ENCODE results near the gene BRD1. TPM values are rescaled to one million over a fixed set of nuclear protein-coding genes. Genes with fewer than 3 reads are reported as not detected.
"Not testable (repeated sequence)": the region's sequence is repeated elsewhere in the genome, so short reads cannot be mapped to it uniquely, and the experiment has no call there.

The BRD1 gene
- total RNA-seq, 2 experiments from 2014 or later, result 43.0 to 44.3 TPM

DNA sequence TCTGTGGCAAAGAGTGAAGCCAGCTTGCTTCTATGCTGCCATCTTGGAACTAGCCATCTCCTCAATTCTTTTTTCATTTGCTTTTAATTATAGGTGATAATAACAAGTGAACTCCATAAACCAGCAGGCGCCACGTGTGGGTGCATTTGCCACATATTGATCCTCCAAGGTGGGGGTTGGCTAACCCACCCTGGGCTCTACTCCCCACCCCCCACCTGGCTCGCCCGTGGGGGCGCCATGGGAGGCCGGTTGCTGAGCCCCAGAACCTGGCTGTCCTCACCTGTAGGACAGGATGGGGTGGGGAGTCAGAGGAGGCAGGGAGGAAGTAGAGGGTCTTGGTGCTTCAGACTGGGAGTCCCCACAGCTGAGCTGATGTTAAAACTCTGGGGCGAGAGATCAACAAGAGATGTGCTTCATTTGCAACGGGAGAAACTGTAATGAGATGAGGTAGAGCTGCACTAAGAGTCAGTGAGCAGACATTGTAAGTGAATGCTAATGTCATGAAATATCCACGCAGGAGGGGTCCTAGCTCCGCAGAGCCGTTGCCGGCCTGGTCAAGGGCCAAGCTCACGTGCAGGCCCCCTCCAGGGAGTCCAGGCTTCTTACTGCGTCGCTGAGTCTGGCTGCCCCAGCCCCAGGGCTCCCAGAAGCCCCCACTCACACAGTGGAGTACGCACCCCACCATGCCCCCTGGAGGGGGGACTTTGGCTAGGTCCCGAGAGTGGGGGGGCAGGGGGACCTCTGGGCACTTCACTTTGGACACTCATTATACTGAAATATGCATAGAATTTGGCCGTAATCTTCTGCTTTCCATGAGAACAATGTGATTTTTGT is 59.4 kb downstream of the BRD1 start:
- no peak for DNase-seq
- peaks cover 25% of the 10 kb centered on the region for H3K4me1 Mint-ChIP-seq (ENCODE audit: low read depth)

GRCh38 chr22:49767355-49768062 is 60.2 kb downstream of the BRD1 start:
- peaks cover 5% of the 10 kb centered on the region for H3K9me3 Mint-ChIP-seq (ENCODE audit: insufficient read depth)
- no peaks in the 10 kb centered on the region for H3K27me3 Mint-ChIP-seq (ENCODE audit: low read depth)
- no peak overlapping the region for H3K4me3 Mint-ChIP-seq
- peak overlapping the region; percentile 45 for H3K27ac Mint-ChIP-seq
- ChIA-PET CTCF (interaction anchor here (0.6 to 2.9 kb wide), 23 partner anchors 22 to 472 kb away, joined by 3 to 35 read pairs (median 4); no protein-coding TSS in a partner anchor), POLR2A (interaction anchor here (1.7 kb wide), 1 partner anchor 59 kb away, joined by 6 read pairs; no protein-coding TSS in a partner anchor)
- DNase-seq (peak; percentile 47), ATAC-seq (peak; percentile 29)
- peaks cover 7% of the 10 kb centered on the region for H3K36me3 Mint-ChIP-seq (ENCODE audit: low read depth)
- H3K4me1 Mint-ChIP-seq (ENCODE audit: low read depth), result peaks cover 20% of the 10 kb centered on the region

More for the DNA sequence above, 59.4 kb downstream of the BRD1 start:
- Mint-ChIP-seq H3K4me3 (no peak overlapping the region), H3K27ac (peak overlapping the region; percentile 45), H3K36me3 (ENCODE audit: low read depth) (peaks cover 12% of the 10 kb centered on the region), H3K9me3 (ENCODE audit: insufficient read depth) (peaks cover 5% of the 10 kb centered on the region), H3K27me3 (ENCODE audit: low read depth) (no peaks in the 10 kb centered on the region)
- no peak for ATAC-seq
- ChIA-PET POLR2A (interaction anchor here (0.6 to 1.7 kb wide), 2 partner anchors 54 to 58 kb away, joined by 3 to 6 read pairs; no protein-coding TSS in a partner anchor), CTCF (interaction anchor here (0.6 to 2.9 kb wide), 19 partner anchors 21 to 318 kb away, joined by 3 to 35 read pairs (median 4); no protein-coding TSS in a partner anchor)

DNA sequence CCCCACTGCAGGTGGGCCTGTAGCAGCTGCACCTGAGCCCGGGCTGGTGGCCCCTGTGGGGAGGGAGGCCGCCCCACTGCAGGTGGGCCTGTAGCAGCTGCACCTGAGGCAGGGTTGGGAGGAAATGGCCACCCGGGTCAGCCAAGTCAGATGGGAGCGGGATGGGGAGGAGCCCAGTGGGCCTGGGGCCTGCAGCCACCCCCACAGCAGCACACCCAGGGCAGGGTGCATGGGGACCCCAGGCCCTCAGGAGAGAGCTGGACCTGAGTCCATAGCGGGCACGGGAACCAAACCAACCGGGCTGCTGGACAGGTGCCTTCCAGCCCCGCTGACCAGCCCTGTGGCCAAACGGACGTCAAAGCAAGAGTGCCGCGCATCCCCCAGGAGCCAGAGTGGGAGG is 61.7 kb downstream of the BRD1 start:
- peaks cover 2% of the 10 kb centered on the region for H3K36me3 Mint-ChIP-seq (ENCODE audit: low read depth)
- DNase-seq (no peak), ATAC-seq (no peak)
- H3K4me1 Mint-ChIP-seq (ENCODE audit: low read depth), result peaks cover 21% of the 10 kb centered on the region
- H3K9me3 Mint-ChIP-seq (ENCODE audit: insufficient read depth), result peaks cover 5% of the 10 kb centered on the region
- H3K27ac Mint-ChIP-seq, result no peak overlapping the region
- H3K4me3 Mint-ChIP-seq, result no peak overlapping the region
- H3K27me3 Mint-ChIP-seq (ENCODE audit: low read depth), result no peaks in the 10 kb centered on the region
- POLR2A ChIA-PET, result no interaction called here
- CTCF ChIA-PET, result no interaction called here

- ATAC-seq, result no peak
- DNase-seq, result no peak
- Mint-ChIP-seq H3K4me3 (no peak overlapping the region), H3K27ac (no peak overlapping the region), H3K4me1 (ENCODE audit: low read depth) (peaks cover 21% of the 10 kb centered on the region), H3K36me3 (ENCODE audit: low read depth) (peaks cover 2% of the 10 kb centered on the region), H3K27me3 (ENCODE audit: low read depth) (no peaks in the 10 kb centered on the region), H3K9me3 (ENCODE audit: insufficient read depth) (peaks cover 5% of the 10 kb centered on the region)
- POLR2A ChIA-PET, result no interaction called here
- CTCF ChIA-PET, result no interaction called here
These were observed 62.4 kb downstream of the BRD1 start for GRCh38 chr22:49765091-49765771.

- H3K9me3 Mint-ChIP-seq (ENCODE audit: insufficient read depth), result peaks cover 5% of the 10 kb centered on the region
- DNase-seq (no peak), ATAC-seq (no peak)
- H3K4me1 Mint-ChIP-seq (ENCODE audit: low read depth), result peaks cover 32% of the 10 kb centered on the region
- POLR2A ChIA-PET, result no interaction called here
- H3K36me3 Mint-ChIP-seq (ENCODE audit: low read depth), result peaks cover 2% of the 10 kb centered on the region
- no peak overlapping the region for H3K27ac Mint-ChIP-seq
- no peak overlapping the region for H3K4me3 Mint-ChIP-seq
- CTCF ChIA-PET, result no interaction called here
- H3K27me3 Mint-ChIP-seq (ENCODE audit: low read depth), result no peaks in the 10 kb centered on the region
These were observed 63.5 kb downstream of the BRD1 start for GRCh38 chr22:49764127-49764581.

DNA sequence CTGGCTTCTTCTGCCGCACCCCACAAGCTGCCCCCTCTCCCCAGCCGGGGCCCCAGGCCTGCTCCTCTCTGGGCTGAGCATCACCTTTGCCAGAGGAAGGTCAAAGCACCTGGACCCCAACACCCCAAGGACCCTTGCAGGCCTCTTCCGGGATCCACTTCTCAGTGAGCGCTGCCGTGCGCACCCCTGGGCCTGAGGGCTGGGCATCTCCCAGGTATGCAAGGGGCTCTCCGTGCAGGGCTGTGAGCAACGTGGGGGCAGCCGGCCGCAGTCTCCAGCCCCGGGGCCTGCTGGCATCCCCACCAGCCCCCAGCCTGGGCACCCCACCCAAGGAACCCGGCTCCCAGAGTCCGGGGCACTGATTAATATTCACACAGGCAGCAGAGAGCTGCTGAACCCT is 64.0 kb downstream of the BRD1 start:
- Mint-ChIP-seq H3K4me3 (no peak overlapping the region), H3K27ac (no peak overlapping the region), H3K27me3 (ENCODE audit: low read depth) (no peaks in the 10 kb centered on the region), H3K4me1 (ENCODE audit: low read depth) (peaks cover 32% of the 10 kb centered on the region), H3K9me3 (ENCODE audit: insufficient read depth) (peaks cover 5% of the 10 kb centered on the region), H3K36me3 (ENCODE audit: low read depth) (peaks cover 2% of the 10 kb centered on the region)
- DNase-seq (no peak), ATAC-seq (no peak)
- POLR2A ChIA-PET, result no interaction called here
- CTCF ChIA-PET, result no interaction called here

DNA sequence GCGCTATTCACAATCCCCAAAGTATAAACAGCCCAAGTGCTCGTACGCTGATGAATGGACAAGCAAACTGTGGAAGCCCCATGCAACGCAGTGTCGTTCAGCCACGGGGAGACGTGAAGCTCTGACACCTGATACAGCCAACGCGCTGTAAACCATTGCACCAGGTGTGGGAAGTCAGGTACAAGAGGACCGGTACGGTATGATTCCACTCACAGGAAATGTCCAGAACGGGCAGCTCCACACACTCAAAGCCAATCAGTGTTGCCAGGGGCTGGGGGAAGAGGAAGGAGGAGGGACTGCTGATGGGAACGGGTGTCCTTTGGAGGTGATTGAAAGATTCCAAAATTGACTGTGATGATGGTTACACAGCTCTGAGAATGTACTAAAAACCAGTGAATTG is 64.5 kb downstream of the BRD1 start:
- no peak for ATAC-seq
- CTCF ChIA-PET, result interaction anchor here (2.3 kb wide), 1 partner anchor 267 kb away, joined by 12 read pairs; no protein-coding TSS in a partner anchor
- POLR2A ChIA-PET, result no interaction called here

DNA sequence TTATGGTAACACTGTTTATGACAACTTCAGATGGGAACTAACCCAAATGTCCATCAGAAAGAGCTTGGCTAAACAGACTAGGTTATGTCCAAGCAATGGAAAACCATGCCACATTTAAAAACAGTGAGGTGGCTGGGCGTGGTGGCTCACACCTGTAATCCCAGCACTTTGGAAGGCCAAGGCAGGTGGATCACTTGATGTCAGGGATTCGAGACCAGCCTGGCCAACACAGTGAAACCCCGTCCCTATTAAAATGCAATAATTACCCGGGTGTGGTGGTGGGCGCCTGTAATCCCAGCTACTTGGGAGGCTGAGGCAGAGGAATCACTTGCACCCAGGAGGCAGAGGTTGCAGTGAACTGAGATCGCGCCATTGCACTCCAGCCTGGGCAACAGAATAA is 65.1 kb downstream of the BRD1 start:
- POLR2A ChIA-PET; H3K36me3 Mint-ChIP-seq (ENCODE audit: low read depth); H3K27me3 Mint-ChIP-seq (ENCODE audit: low read depth); H3K4me3 Mint-ChIP-seq; H3K9me3 Mint-ChIP-seq (ENCODE audit: insufficient read depth); H3K27ac Mint-ChIP-seq; ATAC-seq; DNase-seq: not testable (repeated sequence)
- peaks cover 32% of the 10 kb centered on the region for H3K4me1 Mint-ChIP-seq (ENCODE audit: low read depth)
- CTCF ChIA-PET, result interaction anchor here (2.3 kb wide), 1 partner anchor 268 kb away, joined by 12 read pairs; no protein-coding TSS in a partner anchor

More for the DNA sequence above, 64.5 kb downstream of the BRD1 start:
- peaks cover 3% of the 10 kb centered on the region for H3K27me3 Mint-ChIP-seq (ENCODE audit: low read depth)
- H3K4me3 Mint-ChIP-seq, result no peak overlapping the region
- H3K36me3 Mint-ChIP-seq (ENCODE audit: low read depth), result peaks cover 2% of the 10 kb centered on the region
- no peak overlapping the region for H3K27ac Mint-ChIP-seq
- no peak for DNase-seq
- peaks cover 32% of the 10 kb centered on the region for H3K4me1 Mint-ChIP-seq (ENCODE audit: low read depth)
- peaks cover 5% of the 10 kb centered on the region for H3K9me3 Mint-ChIP-seq (ENCODE audit: insufficient read depth)

GRCh38 chr22:49761836-49762235 is 65.8 kb downstream of the BRD1 start:
- Mint-ChIP-seq H3K36me3 (ENCODE audit: low read depth) (no peaks in the 10 kb centered on the region), H3K27me3 (ENCODE audit: low read depth) (peaks cover 5% of the 10 kb centered on the region), H3K27ac (peak overlapping the region; percentile 42), H3K4me3 (no peak overlapping the region), H3K9me3 (ENCODE audit: insufficient read depth) (peaks cover under 1% of the 10 kb centered on the region), H3K4me1 (ENCODE audit: low read depth) (peaks cover 29% of the 10 kb centered on the region)
- ATAC-seq (no peak), DNase-seq (no peak)
- CTCF ChIA-PET, result interaction anchor here (1.7 to 2.3 kb wide), 2 partner anchors 255 to 269 kb away, joined by 4 to 12 read pairs; no protein-coding TSS in a partner anchor
- POLR2A ChIA-PET, result no interaction called here

- no peaks in the 10 kb centered on the region for H3K36me3 Mint-ChIP-seq (ENCODE audit: low read depth)
- H3K4me3 Mint-ChIP-seq, result peak overlapping the region; percentile 22
- peaks cover 5% of the 10 kb centered on the region for H3K27me3 Mint-ChIP-seq (ENCODE audit: low read depth)
- POLR2A ChIA-PET, result interaction anchor here (1.3 kb wide), 1 partner anchor 65 kb away, joined by 3 read pairs; no protein-coding TSS in a partner anchor
- DNase-seq (peak; percentile 67), ATAC-seq (peak; percentile 71)
- no peaks in the 10 kb centered on the region for H3K9me3 Mint-ChIP-seq (ENCODE audit: insufficient read depth)
- H3K4me1 Mint-ChIP-seq (ENCODE audit: low read depth), result peaks cover 29% of the 10 kb centered on the region
- H3K27ac Mint-ChIP-seq, result peak overlapping the region; percentile 78
- CTCF ChIA-PET, result interaction anchor here (1.7 to 2.3 kb wide), 2 partner anchors 256 to 270 kb away, joined by 4 to 12 read pairs; no protein-coding TSS in a partner anchor
These were observed 66.8 kb downstream of the BRD1 start for GRCh38 chr22:49760630-49761571.

All from activated CD8-positive, alpha-beta T cell treated with anti-CD3 and anti-CD28 coated beads, Interleukin-2, amount 10 ng/mL, durations not matched to agents 7 days and 5 days (primary cell).